ENCODE results near the gene XBP1.
A peak's percentile ranks its signal among the peaks of the same experiment; 100 is the strongest.
"Not testable (repeated sequence)": the region's sequence is repeated elsewhere in the genome, so short reads cannot be mapped to it uniquely, and the experiment has no call there.

XBP1 gene

GRCh38 chr22:28826921-28827320 lies 26.6 kb upstream of the XBP1 start:
- Histone ChIP-seq H3K4me1 (ENCODE audit: insufficient read depth, low read length, poor library complexity, severe bottlenecking) (peaks cover 37% of the 10 kb centered on the region), H3K79me2 (ENCODE audit: insufficient read depth, low read length) (no peaks in the 10 kb centered on the region), H3K4me2 (ENCODE audit: low read depth, low read length, poor library complexity, severe bottlenecking) (no peak overlapping the region), H3K9ac (ENCODE audit: low read depth, low read length, poor library complexity, severe bottlenecking) (no peak overlapping the region), H3F3A (ENCODE audit: low read depth) (peaks cover 12% of the 10 kb centered on the region), H3K4me3 (ENCODE audit: low read length, poor library complexity, severe bottlenecking) (no peak overlapping the region), H3K9me3 (ENCODE audit: insufficient read depth, low read depth, low read length) (no peaks in the 10 kb centered on the region), H3K9me2 (replicated peaks; ENCODE audit: low read depth, low read length) (no peaks in the 10 kb centered on the region), H2AFZ (ENCODE audit: low read length) (no peak overlapping the region), H3K36me3 (ENCODE audit: insufficient read depth, low read length) (no peaks in the 10 kb centered on the region), H3K27me3 (ENCODE audit: insufficient read depth, low read length, poor library complexity, severe bottlenecking) (no peaks in the 10 kb centered on the region), H4K20me1 (ENCODE audit: insufficient read depth, low read length, poor library complexity, severe bottlenecking) (no peaks in the 10 kb centered on the region)
- TF ChIP-seq CTCF (conservative IDR thresholded peaks at IDR 0.05; ENCODE audit: low read length) = no peak
- TF ChIP-seq EZH2phosphoT487 (IDR thresholded peaks at IDR 0.05; ENCODE audit: borderline replicate concordance) = no peak

- H2AFZ ChIP-seq (ENCODE audit: low read length); H3K4me3 ChIP-seq (ENCODE audit: low read length, poor library complexity, severe bottlenecking); H3K9me2 ChIP-seq (replicated peaks; ENCODE audit: low read depth, low read length); H3K27me3 ChIP-seq (ENCODE audit: insufficient read depth, low read length, poor library complexity, severe bottlenecking); H3K36me3 ChIP-seq (ENCODE audit: insufficient read depth, low read length); H4K20me1 ChIP-seq (ENCODE audit: insufficient read depth, low read length, poor library complexity, severe bottlenecking); H3K9ac ChIP-seq (ENCODE audit: low read depth, low read length, poor library complexity, severe bottlenecking); H3K9me3 ChIP-seq (ENCODE audit: insufficient read depth, low read depth, low read length); H3K79me2 ChIP-seq (ENCODE audit: insufficient read depth, low read length); H3K4me2 ChIP-seq (ENCODE audit: low read depth, low read length, poor library complexity, severe bottlenecking): not testable (repeated sequence)
- Histone ChIP-seq H3K4me1 (ENCODE audit: insufficient read depth, low read length, poor library complexity, severe bottlenecking) (peaks cover 42% of the 10 kb centered on the region), H3F3A (ENCODE audit: low read depth) (peaks cover 12% of the 10 kb centered on the region)
Measured at GRCh38 chr22:28826430-28826829, 26.1 kb upstream of the XBP1 start.

GRCh38 chr22:28824455-28824854 lies 24.1 kb upstream of the XBP1 start:
- not testable (repeated sequence) for H3K36me3 ChIP-seq (ENCODE audit: insufficient read depth, low read length); H3K9me3 ChIP-seq (ENCODE audit: insufficient read depth, low read depth, low read length); H3K9ac ChIP-seq (ENCODE audit: low read depth, low read length, poor library complexity, severe bottlenecking); H4K20me1 ChIP-seq (ENCODE audit: insufficient read depth, low read length, poor library complexity, severe bottlenecking); H3K9me2 ChIP-seq (replicated peaks; ENCODE audit: low read depth, low read length); H3K4me3 ChIP-seq (ENCODE audit: low read length, poor library complexity, severe bottlenecking); H3K79me2 ChIP-seq (ENCODE audit: insufficient read depth, low read length); H2AFZ ChIP-seq (ENCODE audit: low read length); H3K27me3 ChIP-seq (ENCODE audit: insufficient read depth, low read length, poor library complexity, severe bottlenecking); H3K4me2 ChIP-seq (ENCODE audit: low read depth, low read length, poor library complexity, severe bottlenecking)
- peaks cover 50% of the 10 kb centered on the region for H3K4me1 ChIP-seq (ENCODE audit: insufficient read depth, low read length, poor library complexity, severe bottlenecking)
- H3F3A ChIP-seq (ENCODE audit: low read depth) = peaks cover 12% of the 10 kb centered on the region

- Histone ChIP-seq H3K4me2 (ENCODE audit: low read depth, low read length, poor library complexity, severe bottlenecking) (peak overlapping the region; percentile 69), H4K20me1 (ENCODE audit: insufficient read depth, low read length, poor library complexity, severe bottlenecking) (no peaks in the 10 kb centered on the region), H3K9me3 (ENCODE audit: insufficient read depth, low read depth, low read length) (no peaks in the 10 kb centered on the region), H3K27me3 (ENCODE audit: insufficient read depth, low read length, poor library complexity, severe bottlenecking) (no peaks in the 10 kb centered on the region), H2AFZ (ENCODE audit: low read length) (peak overlapping the region; percentile 29; the same call in 1 of the 2 replicates), H3K9ac (ENCODE audit: low read depth, low read length, poor library complexity, severe bottlenecking) (peak overlapping the region; percentile 67), H3F3A (ENCODE audit: low read depth) (peaks cover 12% of the 10 kb centered on the region), H3K79me2 (ENCODE audit: insufficient read depth, low read length) (no peaks in the 10 kb centered on the region), H3K4me1 (ENCODE audit: insufficient read depth, low read length, poor library complexity, severe bottlenecking) (peaks cover 60% of the 10 kb centered on the region), H3K36me3 (ENCODE audit: insufficient read depth, low read length) (no peaks in the 10 kb centered on the region), H3K4me3 (ENCODE audit: low read length, poor library complexity, severe bottlenecking) (peak overlapping the region; percentile 60), H3K9me2 (replicated peaks; ENCODE audit: low read depth, low read length) (no peaks in the 10 kb centered on the region)
- no peak for TF ChIP-seq CTCF (conservative IDR thresholded peaks at IDR 0.05; ENCODE audit: low read length)
- TF ChIP-seq EZH2phosphoT487 (IDR thresholded peaks at IDR 0.05; ENCODE audit: borderline replicate concordance) = no peak
Measured at GRCh38 chr22:28822930-28823551, 22.7 kb upstream of the XBP1 start.

Measured in Loucy (cell line).